AG10803 (cell line): ENCODE results near the gene PRDM5.
A peak's percentile ranks its signal among the peaks of the same experiment; 100 is the strongest.

Source experiments
- DNase-seq: peaks from one replicate; pipeline ENCODE4 v3.0.0; 2010; ENCODE audit warnings: low read depth
- H3K4me3 ChIP-seq: 2 replicates; pipeline ENCODE4 v1.5.1; 2011; ENCODE audit warnings: mild to moderate bottlenecking, low read length, control low read depth
- TF ChIP-seq, protein P1 (sequence below): conservative IDR thresholded peaks from 2 replicates; pipeline ENCODE4 v1.5.1; 2011; ENCODE audit warnings: mild to moderate bottlenecking, low read length, control low read depth, inconsistent platforms

PRDM5 gene

DNA sequence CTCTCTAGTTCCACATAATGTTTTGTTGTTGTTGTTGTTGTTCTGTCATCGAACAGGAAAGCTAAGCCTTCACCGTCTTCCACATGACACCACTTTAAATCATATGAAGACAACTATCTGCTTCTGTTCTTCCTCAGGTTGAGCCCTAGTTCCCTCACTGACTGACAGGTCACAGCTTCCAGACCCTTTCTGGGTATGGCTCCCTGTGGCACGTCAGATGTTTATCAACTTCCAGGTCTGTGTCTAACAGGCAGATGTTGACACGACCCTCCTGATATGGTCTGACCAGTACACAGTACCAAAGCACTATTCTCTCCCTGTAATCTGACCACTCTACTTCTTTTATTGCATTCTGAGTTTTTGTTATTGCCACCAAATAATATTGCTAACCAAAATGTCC lies 51.4 kb downstream of the PRDM5 start:
- TF ChIP-seq, protein P1, sequence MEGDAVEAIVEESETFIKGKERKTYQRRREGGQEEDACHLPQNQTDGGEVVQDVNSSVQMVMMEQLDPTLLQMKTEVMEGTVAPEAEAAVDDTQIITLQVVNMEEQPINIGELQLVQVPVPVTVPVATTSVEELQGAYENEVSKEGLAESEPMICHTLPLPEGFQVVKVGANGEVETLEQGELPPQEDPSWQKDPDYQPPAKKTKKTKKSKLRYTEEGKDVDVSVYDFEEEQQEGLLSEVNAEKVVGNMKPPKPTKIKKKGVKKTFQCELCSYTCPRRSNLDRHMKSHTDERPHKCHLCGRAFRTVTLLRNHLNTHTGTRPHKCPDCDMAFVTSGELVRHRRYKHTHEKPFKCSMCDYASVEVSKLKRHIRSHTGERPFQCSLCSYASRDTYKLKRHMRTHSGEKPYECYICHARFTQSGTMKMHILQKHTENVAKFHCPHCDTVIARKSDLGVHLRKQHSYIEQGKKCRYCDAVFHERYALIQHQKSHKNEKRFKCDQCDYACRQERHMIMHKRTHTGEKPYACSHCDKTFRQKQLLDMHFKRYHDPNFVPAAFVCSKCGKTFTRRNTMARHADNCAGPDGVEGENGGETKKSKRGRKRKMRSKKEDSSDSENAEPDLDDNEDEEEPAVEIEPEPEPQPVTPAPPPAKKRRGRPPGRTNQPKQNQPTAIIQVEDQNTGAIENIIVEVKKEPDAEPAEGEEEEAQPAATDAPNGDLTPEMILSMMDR, result no peak
- no peak overlapping the region for H3K4me3 ChIP-seq
- no peak for DNase-seq

DNA sequence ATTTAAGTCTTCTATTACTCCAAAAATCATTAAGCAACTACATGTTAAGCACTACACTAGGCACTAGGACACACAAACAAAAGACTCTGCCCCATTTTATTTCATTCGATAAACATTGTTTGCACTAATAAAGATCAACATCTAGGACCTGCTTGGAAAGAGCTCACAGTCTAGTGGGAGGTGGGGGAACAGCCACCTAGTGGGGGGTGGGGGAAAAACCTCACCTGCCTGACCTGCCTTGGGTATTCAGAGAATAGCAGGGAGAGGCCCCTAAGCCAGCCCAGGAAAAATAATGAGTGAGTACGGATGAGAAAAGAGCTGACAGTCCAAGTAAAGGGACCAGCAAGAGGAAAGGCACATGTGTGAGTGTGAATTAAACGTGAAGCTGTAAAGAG lies 52.2 kb downstream of the PRDM5 start:
- no peak for DNase-seq
- no peak overlapping the region for H3K4me3 ChIP-seq
- TF ChIP-seq, protein P1, result no peak

DNA sequence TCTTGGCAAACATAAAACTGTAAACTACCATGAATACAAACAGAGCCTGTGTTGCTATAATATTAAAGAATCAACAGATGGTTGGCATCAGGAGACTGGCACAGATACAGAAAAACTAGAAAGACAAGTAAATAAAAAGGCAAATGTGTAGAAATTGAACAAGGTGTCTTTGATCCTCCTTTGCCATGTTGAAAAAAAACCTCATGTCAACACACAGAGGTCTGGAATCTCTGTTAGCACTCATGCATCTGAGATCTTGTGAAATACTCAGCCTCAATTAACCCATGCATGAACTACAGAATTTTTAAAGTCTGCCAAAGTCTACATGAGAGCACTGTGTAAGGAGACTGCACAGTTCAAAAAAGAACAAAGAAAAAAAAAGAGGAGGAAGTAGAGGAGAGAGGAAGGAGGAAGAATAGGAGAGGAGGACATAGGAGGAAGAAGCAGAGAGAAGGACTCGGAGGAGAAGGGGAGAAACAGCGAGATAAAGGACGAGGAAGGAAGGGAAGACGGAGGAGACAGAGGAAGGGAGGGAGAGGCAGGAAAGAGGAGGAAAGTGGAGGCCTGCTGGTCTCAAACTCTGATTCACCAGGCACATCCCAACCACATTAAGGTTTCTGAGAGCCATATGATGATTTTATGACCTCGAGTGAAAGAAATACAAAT lies 52.8 kb downstream of the PRDM5 start:
- peak; percentile 60 for DNase-seq
- H3K4me3 ChIP-seq, result no peak overlapping the region
- TF ChIP-seq, protein P1, result no peak

DNA sequence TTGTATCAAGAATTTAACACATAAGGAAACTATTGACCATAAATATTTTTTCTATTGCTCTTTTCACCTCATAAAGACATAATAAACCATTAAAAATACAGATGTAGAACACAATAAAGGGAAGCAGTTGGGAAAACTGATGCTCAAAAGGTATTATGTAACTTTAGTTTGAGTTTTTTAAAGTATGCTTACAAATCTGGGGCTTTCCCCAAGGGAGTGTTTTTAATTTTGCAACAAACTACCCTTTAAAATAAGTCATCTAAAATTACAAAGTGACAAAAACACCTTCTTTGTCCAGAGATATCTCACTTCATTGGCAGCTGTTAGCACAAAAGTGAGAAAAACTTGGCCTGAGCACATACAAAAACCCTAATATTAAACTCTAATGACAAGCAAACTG lies 55.0 kb downstream of the PRDM5 start:
- H3K4me3 ChIP-seq, result no peak overlapping the region
- TF ChIP-seq, protein P1, result no peak
- DNase-seq, result no peak

DNA sequence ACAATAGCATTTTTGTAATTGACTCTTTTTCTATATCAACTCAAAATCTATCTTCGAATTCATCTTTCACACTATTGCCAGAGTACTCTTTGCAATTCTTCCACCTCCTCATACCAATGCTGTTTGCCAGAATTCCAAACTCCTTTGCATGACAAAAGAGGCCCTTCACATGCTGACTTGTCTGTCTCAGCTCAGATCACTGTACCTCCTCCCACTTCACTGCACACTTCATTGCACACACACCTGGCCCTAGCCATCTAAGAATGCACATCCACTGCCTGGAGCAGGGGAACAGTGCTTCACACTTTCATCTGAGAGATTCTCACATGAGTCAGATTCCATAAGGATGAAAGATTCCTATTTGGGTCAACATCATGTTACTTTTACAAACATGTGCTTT lies 56.5 kb downstream of the PRDM5 start:
- TF ChIP-seq, protein P1, result no peak
- DNase-seq, result peak; percentile 27
- no peak overlapping the region for H3K4me3 ChIP-seq

DNA sequence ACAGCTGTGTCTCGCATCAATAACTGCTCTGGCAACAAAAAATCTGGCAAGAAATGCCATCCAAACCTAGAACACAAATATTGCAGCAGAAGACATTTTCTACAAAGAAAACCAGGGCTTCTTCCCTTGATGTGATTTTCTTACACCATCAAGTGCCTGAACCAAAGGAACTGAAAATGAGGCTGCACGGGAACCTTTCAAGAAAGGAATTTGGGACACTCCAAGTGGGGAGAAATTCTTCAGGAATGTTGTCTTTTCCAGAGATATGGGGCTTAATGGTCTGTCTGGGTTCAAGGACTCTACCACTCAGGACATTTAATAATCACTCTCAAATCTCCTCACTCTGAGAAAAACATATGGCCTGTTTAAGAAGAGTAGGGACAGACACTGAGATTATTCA lies 57.6 kb downstream of the PRDM5 start:
- no peak overlapping the region for H3K4me3 ChIP-seq
- TF ChIP-seq, protein P1, result no peak
- no peak for DNase-seq

DNA sequence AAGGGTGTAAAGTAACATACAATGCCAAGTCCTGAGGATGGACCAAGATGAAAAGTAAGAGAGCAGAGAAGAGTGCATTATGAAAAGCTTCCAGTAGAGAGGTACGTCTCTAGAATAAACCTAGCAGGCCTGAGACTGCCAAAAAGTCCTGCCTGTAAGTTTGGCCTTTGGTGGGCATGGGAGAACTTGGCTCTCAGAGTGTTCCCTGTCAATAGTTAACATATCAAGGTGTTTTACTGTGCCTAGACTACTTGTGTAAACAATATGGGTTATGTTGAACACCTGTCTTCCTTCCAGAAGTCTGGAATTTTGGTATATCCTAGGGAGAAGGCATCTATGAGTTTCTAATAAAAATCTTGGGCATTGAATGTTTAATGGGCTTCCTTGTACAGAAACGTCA lies 60.1 kb downstream of the PRDM5 start:
- TF ChIP-seq, protein P1, result no peak
- no peak for DNase-seq
- H3K4me3 ChIP-seq, result no peak overlapping the region
